LNCaP clone FGC (cell line): ENCODE measurements around the gene ERGIC1.

ENCODE experiments used
- DNase-seq: peaks from one replicate; pipeline ENCODE4 v3.0.0-alpha.2; 2011; ENCODE audit warnings: low read depth
- H3K4me3 ChIP-seq: 2 replicates; pipeline ENCODE4 v1.5.1; 2011; ENCODE audit warnings: mild to moderate bottlenecking, low read depth, low read length, control low read depth
- CTCF ChIP-seq: IDR thresholded peaks from 2 replicates; pipeline ENCODE4 v1.5.1; 2012; ENCODE audit warnings: mild to moderate bottlenecking; ENCODE audit not compliant: control insufficient read depth, insufficient read depth; ENCODE audit errors: extremely low read depth

The ERGIC1 gene

DNA sequence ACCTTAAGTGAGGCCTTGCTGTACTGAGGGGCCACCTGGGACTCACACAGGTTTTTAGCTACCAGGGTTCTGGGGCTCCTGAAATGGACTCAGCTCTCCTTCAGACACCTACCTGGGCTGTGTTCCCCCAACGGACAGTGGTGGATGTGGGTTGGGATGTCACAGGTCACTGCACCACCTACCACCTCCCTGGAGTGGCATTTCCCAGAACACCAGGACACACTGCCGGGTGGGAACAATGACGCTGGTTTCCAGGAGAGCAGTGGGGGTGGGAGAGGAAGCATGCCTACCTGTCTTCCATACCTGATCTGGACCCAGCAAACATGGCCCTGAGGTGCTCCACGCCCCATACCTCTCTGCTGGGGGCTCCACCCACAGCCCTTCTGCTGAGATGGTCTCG is 20.9 kb downstream of the ERGIC1 start:
- no peak for DNase-seq
- TF ChIP-seq CTCF = no peak
- no peak overlapping the region for H3K4me3 ChIP-seq

GRCh38 chr5:172855597-172856292 is 21.7 kb downstream of the ERGIC1 start:
- TF ChIP-seq CTCF = no peak
- no peak overlapping the region for H3K4me3 ChIP-seq
- no peak for DNase-seq

- no peak for TF ChIP-seq CTCF
- DNase-seq = no peak
- H3K4me3 ChIP-seq = no peak overlapping the region
These were observed 22.3 kb downstream of the ERGIC1 start for GRCh38 chr5:172856336-172856735.

GRCh38 chr5:172857982-172858381 is 23.9 kb downstream of the ERGIC1 start:
- no peak overlapping the region for H3K4me3 ChIP-seq
- no peak for TF ChIP-seq CTCF
- DNase-seq = no peak

- DNase-seq = no peak
- H3K4me3 ChIP-seq = no peak overlapping the region
- TF ChIP-seq CTCF = no peak
These were observed 24.5 kb downstream of the ERGIC1 start for GRCh38 chr5:172858511-172858989.

DNA sequence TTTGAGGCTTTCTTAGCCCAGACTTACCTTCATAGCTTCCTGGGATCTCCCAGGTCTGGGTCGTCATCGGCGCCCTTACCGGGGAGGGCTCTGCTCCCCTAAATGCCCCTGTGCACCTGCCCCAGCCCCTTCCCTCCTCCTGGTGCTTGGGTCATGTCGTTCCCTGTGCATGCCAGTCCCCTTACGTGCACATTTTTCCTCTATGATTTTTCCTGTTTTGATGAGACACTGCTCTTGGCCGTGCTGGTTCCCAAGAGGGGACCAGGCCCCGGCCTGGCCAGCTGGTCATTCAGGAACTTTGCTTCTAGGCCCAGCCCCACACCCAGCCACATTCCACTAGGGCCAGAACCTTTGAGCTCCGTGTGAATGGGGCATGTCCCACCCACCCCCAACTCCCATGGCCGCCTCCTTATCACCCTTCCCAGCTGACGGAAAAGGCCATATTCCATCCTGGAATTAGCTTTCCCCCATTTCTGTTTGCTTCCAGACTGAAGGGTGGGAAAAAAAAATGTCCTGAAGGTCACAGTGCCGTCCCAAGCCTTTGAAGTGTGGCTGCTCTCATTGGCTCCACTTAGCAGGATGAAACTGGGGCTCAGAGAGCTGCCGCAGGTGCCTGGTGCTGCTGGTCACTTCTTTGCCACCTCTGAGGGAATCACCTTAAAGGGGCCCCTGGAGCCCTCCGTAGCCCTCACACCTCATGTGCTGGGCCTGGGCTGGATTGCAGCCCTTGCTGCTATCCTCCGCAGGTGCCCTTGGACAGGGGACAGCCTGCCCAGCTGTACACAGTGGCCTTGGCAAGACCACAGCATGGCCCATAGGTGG is 25.1 kb downstream of the ERGIC1 start:
- DNase-seq = no peak
- H3K4me3 ChIP-seq = no peak overlapping the region
- TF ChIP-seq CTCF = no peak
